ENCODE measurements around the gene KLRC1. TPM values are rescaled to one million over a fixed set of nuclear protein-coding genes. Genes with fewer than 3 reads are reported as not detected.
"Not testable (repeated sequence)": the region's sequence is repeated elsewhere in the genome, so short reads cannot be mapped to it uniquely, and the experiment has no call there.

The KLRC1 gene
- total and polyA plus RNA-seq, 2 of the 13 experiments (the other 11 are each of a cell fraction or from before 2014, with no cell fraction given), result not detected

- TF ChIP-seq EP300 (IDR thresholded peaks at IDR 0.05; ENCODE audit: low read depth in 2 of 2, low read length in 2 of 2) (0 out of 4 replicates have a peak, but pooled peaks of 1 of the 2 experiments have one; percentile 10), HMG20A (CRISPR knock-in tag; IDR thresholded peaks at IDR 0.05; ENCODE audit: borderline replicate concordance) (peak; percentile 77; the same call in 1 of the 2 replicates), ARID5B (CRISPR knock-in tag; IDR thresholded peaks at IDR 0.05) (peak; percentile 58)
- not testable (repeated sequence) for TF ChIP-seq EP300 (CRISPR knock-in tag; IDR thresholded peaks at IDR 0.05; ENCODE audit: borderline replicate concordance)
Measured at GRCh38 chr12:10422159-10422558, 31.0 kb downstream of the KLRC1 start (continued).

- WGBS (ENCODE audit: low lambda C conversion rate), result 46% methylated on average over 1 of the region's 1 CpG
- H3K27me3 ChIP-seq (ENCODE audit: control insufficient read depth in 1 of 2, insufficient read depth in 2 of 2, low read length in 2 of 2); H3K4me3 ChIP-seq (replicated peaks in 1 of 3; ENCODE audit: insufficient read depth in 1 of 3, low read depth in 2 of 3, low read length in 3 of 3); H3K4me1 ChIP-seq (ENCODE audit: insufficient read depth, low read length); H3K79me2 ChIP-seq (ENCODE audit: insufficient read depth, low read length); H4K20me1 ChIP-seq (ENCODE audit: insufficient read depth, low read length); H2AFZ ChIP-seq (ENCODE audit: low read length); in situ Hi-C loops (cut with HindIII; ENCODE audit: extremely low pct_ligation_motif_present, low pct_unique_long_range_greater_than_20kb); H3K9ac ChIP-seq (ENCODE audit: insufficient read depth, low read depth, low read length); BruUV-seq (replicated peaks); DNase-seq (ENCODE audit: low spot score); H3K9me3 ChIP-seq (ENCODE audit: low read length); CTCF ChIA-PET (ENCODE audit: low intra/inter-chr PET ratio, low total read pairs); H3K36me3 ChIP-seq (replicated peaks in 1 of 2; ENCODE audit: control insufficient read depth in 1 of 2, insufficient read depth in 2 of 2, low read length in 2 of 2); FAIRE-seq; ATAC-seq; intact Hi-C loops (cut with micrococcal nuclease; ENCODE audit: unreplicated experiment); POLR2A ChIA-PET; H3K27ac ChIP-seq (ENCODE audit: extremely low read length, insufficient read depth, low read length); H3K4me2 ChIP-seq (ENCODE audit: low read depth, low read length): not testable (repeated sequence)
Measured at GRCh38 chr12:10420334-10420733, 32.8 kb downstream of the KLRC1 start, which contains the start of gene KLRC3. KLRC3 (minus strand) TSS chr12:10420595; CDS start chr12:10420550, 45 bp downstream.
